HG02840 (cell line): ENCODE results near the gene WTAP.
"Not testable (repeated sequence)": the region's sequence is repeated elsewhere in the genome, so short reads cannot be mapped to it uniquely, and the experiment has no call there.

Experiments
- ATAC-seq: cut with Tn5 transposase; IDR thresholded peaks from one replicate; pipeline ENCODE4 v1.9.1; 2021; ENCODE audit warnings: mild to moderate bottlenecking, moderate library complexity, moderate number of reproducible peaks; ENCODE audit not compliant: unreplicated experiment, low FRiP score

WTAP gene

GRCh38 chr6:159759645-159760044, 32.3 kb downstream of the WTAP start:
- ATAC-seq: no peak

- no peak for ATAC-seq
Observed at GRCh38 chr6:159760602-159761057, 33.3 kb downstream of the WTAP start.

GRCh38 chr6:159761129-159761872, 34.0 kb downstream of the WTAP start:
- peak; percentile 2 for ATAC-seq

GRCh38 chr6:159761873-159762680, 34.8 kb downstream of the WTAP start, which contains the start of gene ACAT2:
ACAT2 (plus strand) TSS chr6:159762045; CDS start chr6:159762088, 43 bp downstream.
- ATAC-seq: peak; percentile 99

GRCh38 chr6:159762681-159763293, 35.5 kb downstream of the WTAP start:
- ATAC-seq: peak; percentile 2

GRCh38 chr6:159766906-159767305, 39.6 kb downstream of the WTAP start:
- no peak for ATAC-seq

GRCh38 chr6:159769470-159769869, 42.2 kb downstream of the WTAP start:
- ATAC-seq: no peak

- ATAC-seq: no peak
Observed at GRCh38 chr6:159772196-159772595, 44.9 kb downstream of the WTAP start.

GRCh38 chr6:159777240-159777904, 50.1 kb downstream of the WTAP start:
- no peak for ATAC-seq

GRCh38 chr6:159778131-159778530, 50.8 kb downstream of the WTAP start:
- ATAC-seq: no peak

GRCh38 chr6:159778542-159779103, 51.3 kb downstream of the WTAP start:
- ATAC-seq: no peak

- no peak for ATAC-seq
Observed at GRCh38 chr6:159788276-159788675, 61.0 kb downstream of the WTAP start.

GRCh38 chr6:159788753-159789376, 61.6 kb downstream of the WTAP start:
- peak; percentile 0 for ATAC-seq

GRCh38 chr6:159789377-159790148, 62.3 kb downstream of the WTAP start, which contains the start of gene TCP1:
TCP1 (minus strand) TSS chr6:159789602; CDS start chr6:159789468, 134 bp downstream.
- ATAC-seq: peak; percentile 80

GRCh38 chr6:159790149-159790955, 63.0 kb downstream of the WTAP start, which contains the start of gene MRPL18:
MRPL18 (plus strand) TSS chr6:159790467; CDS start chr6:159790588, 121 bp downstream.
- ATAC-seq: peak; percentile 78

GRCh38 chr6:159790956-159791598, 63.8 kb downstream of the WTAP start:
- no peak for ATAC-seq

GRCh38 chr6:159794976-159795375, 67.7 kb downstream of the WTAP start:
- not testable (repeated sequence) for ATAC-seq
